Peyer's patch (tissue), 4 donors: ENCODE measurements around the gene LIPA.

Experiments used
- CTCF ChIP-seq, 6 experiments: fragments of 450-650 bp in 4 of 6; fragments of 200-600 bp in 2 of 6; sonication (generic) in 1 of 6; IDR thresholded peaks; one replicate each; pipeline ENCODE4 v1.5.1; 2017 to 2019; ENCODE audit warnings: antibody characterized with exemption in 6 of 6, mild to moderate bottlenecking in 3 of 6, moderate library complexity in 1 of 6
- POLR2A ChIP-seq, 2 donors: fragments of 450-650 bp; IDR thresholded peaks; one replicate each; pipeline ENCODE4 v1.5.1; 2017; ENCODE audit warnings: antibody characterized with exemption in 2 of 2, mild to moderate bottlenecking in 2 of 2, moderate library complexity in 2 of 2

DNA sequence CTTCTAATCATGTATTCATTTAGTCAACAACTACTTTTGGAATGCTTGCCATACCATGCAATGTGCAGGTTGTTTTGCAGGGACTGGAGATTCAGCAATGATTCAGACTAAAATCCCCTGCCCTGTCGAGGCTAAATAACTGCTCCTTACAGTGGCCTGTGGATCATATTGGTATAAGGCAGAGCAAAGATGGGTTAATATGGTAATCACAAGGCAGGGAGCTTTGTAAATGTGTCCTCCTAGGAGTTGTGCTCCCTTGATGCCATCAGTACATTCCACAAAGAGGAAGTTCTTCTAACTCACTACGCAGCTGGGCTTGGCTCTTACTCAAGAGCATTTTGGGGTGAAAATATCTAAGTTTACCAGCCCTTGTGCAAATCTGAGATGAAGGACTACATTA lies 49.7 kb upstream of the LIPA start:
- TF ChIP-seq CTCF (IDR thresholded peaks at IDR 0.05), result no peak
- TF ChIP-seq POLR2A (IDR thresholded peaks at IDR 0.05), result no peak
